ENCODE measurements around the gene GMDS. TPM values are rescaled to one million over a fixed set of nuclear protein-coding genes. Genes with fewer than 3 reads are reported as not detected.

Gene GMDS
- total and polyA plus RNA-seq, 2 of the 13 experiments (the other 11 are each of a cell fraction or from before 2014, with no cell fraction given), result 64.4 to 112 TPM

DNA sequence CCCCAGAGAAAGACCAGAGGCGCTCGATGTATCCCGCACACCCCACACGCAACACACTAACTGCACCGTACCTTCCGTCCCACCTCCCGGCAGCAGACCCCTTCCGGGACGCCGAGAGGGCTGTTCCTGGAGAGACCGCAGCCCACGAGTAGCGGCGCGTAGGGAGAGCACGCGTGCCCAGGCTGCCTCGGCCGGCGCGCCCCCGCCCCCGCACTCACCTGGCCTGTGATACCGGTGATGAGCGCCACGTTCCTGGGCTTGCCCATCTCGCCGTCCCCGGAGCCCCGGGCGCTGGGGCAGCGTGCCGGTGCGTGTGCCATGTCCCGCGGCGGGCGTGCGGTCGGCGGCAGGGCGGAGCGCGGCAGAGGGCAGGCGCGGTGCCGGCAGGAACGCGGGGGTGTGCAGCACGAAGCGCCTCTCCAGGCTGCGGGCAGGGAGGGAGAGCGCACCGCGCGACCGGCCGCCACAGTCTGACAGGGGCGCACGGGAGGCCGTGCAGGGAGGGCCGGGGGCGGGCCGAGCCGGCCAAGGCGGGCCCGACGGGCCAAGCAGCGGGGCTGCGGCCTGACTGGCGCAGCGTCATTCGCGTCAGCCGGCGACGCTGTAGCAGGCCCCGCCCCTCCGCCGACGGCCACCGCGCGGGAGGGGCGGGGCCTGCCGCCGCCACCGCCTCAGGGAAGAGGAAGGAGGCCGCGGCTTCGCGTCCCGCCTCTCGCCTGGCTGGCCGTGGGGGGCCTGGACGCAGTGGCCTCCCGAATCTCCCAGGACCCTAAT lies at the start of gene GMDS (continued):
- TF ChIP-seq, protein P1, sequence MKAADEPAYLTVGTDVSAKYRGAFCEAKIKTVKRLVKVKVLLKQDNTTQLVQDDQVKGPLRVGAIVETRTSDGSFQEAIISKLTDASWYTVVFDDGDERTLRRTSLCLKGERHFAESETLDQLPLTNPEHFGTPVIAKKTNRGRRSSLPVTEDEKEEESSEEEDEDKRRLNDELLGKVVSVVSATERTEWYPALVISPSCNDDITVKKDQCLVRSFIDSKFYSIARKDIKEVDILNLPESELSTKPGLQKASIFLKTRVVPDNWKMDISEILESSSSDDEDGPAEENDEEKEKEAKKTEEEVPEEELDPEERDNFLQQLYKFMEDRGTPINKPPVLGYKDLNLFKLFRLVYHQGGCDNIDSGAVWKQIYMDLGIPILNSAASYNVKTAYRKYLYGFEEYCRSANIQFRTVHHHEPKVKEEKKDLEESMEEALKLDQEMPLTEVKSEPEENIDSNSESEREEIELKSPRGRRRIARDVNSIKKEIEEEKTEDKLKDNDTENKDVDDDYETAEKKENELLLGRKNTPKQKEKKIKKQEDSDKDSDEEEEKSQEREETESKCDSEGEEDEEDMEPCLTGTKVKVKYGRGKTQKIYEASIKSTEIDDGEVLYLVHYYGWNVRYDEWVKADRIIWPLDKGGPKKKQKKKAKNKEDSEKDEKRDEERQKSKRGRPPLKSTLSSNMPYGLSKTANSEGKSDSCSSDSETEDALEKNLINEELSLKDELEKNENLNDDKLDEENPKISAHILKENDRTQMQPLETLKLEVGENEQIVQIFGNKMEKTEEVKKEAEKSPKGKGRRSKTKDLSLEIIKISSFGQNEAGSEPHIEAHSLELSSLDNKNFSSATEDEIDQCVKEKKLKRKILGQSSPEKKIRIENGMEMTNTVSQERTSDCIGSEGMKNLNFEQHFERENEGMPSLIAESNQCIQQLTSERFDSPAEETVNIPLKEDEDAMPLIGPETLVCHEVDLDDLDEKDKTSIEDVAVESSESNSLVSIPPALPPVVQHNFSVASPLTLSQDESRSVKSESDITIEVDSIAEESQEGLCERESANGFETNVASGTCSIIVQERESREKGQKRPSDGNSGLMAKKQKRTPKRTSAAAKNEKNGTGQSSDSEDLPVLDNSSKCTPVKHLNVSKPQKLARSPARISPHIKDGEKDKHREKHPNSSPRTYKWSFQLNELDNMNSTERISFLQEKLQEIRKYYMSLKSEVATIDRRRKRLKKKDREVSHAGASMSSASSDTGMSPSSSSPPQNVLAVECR (CRISPR knock-in tag; IDR thresholded peaks at IDR 0.05; ENCODE audit: borderline replicate concordance), result peak; percentile 88
- TF ChIP-seq, protein P2, sequence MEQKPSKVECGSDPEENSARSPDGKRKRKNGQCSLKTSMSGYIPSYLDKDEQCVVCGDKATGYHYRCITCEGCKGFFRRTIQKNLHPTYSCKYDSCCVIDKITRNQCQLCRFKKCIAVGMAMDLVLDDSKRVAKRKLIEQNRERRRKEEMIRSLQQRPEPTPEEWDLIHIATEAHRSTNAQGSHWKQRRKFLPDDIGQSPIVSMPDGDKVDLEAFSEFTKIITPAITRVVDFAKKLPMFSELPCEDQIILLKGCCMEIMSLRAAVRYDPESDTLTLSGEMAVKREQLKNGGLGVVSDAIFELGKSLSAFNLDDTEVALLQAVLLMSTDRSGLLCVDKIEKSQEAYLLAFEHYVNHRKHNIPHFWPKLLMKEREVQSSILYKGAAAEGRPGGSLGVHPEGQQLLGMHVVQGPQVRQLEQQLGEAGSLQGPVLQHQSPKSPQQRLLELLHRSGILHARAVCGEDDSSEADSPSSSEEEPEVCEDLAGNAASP (CRISPR knock-in tag; IDR thresholded peaks at IDR 0.05; ENCODE audit: borderline replicate concordance), result peak; percentile 30; the same call in 1 of the 2 replicates
- no peak for TF ChIP-seq HOXA7 (CRISPR knock-in tag; IDR thresholded peaks at IDR 0.05)
- TF ChIP-seq, protein P3, sequence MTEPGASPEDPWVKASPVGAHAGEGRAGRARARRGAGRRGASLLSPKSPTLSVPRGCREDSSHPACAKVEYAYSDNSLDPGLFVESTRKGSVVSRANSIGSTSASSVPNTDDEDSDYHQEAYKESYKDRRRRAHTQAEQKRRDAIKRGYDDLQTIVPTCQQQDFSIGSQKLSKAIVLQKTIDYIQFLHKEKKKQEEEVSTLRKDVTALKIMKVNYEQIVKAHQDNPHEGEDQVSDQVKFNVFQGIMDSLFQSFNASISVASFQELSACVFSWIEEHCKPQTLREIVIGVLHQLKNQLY (CRISPR knock-in tag; IDR thresholded peaks at IDR 0.05), result 0 out of 2 replicates have a peak, but pooled peaks have one; percentile 9
- no peak for TF ChIP-seq ZFP36L2 (CRISPR knock-in tag; IDR thresholded peaks at IDR 0.05)
- TF ChIP-seq SP4 (CRISPR knock-in tag; IDR thresholded peaks at IDR 0.05), result peak; percentile 95
- TF ChIP-seq, protein P4, sequence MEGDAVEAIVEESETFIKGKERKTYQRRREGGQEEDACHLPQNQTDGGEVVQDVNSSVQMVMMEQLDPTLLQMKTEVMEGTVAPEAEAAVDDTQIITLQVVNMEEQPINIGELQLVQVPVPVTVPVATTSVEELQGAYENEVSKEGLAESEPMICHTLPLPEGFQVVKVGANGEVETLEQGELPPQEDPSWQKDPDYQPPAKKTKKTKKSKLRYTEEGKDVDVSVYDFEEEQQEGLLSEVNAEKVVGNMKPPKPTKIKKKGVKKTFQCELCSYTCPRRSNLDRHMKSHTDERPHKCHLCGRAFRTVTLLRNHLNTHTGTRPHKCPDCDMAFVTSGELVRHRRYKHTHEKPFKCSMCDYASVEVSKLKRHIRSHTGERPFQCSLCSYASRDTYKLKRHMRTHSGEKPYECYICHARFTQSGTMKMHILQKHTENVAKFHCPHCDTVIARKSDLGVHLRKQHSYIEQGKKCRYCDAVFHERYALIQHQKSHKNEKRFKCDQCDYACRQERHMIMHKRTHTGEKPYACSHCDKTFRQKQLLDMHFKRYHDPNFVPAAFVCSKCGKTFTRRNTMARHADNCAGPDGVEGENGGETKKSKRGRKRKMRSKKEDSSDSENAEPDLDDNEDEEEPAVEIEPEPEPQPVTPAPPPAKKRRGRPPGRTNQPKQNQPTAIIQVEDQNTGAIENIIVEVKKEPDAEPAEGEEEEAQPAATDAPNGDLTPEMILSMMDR (CRISPR knock-in tag; IDR thresholded peaks at IDR 0.05), result peak; percentile 37; the same call in 1 of the 2 replicates
- no peak for TF ChIP-seq NR3C1 (CRISPR knock-in tag; IDR thresholded peaks at IDR 0.05)
- no peak for TF ChIP-seq SMARCC2 (IDR thresholded peaks at IDR 0.05)
- TF ChIP-seq RFX3 (CRISPR knock-in tag; IDR thresholded peaks at IDR 0.05), result no peak
- TF ChIP-seq ZNF282 (IDR thresholded peaks at IDR 0.05; ENCODE audit: partially characterized antibody), result no peak
- TF ChIP-seq MXD4 (CRISPR knock-in tag; IDR thresholded peaks at IDR 0.05), result peak; percentile 98
- no peak for TF ChIP-seq LCORL (IDR thresholded peaks at IDR 0.05)
- TF ChIP-seq LCORL (CRISPR knock-in tag; IDR thresholded peaks at IDR 0.05), result no peak
- no peak for TF ChIP-seq TCF7L2 (IDR thresholded peaks at IDR 0.05; ENCODE audit: low read depth, low read length)
- TF ChIP-seq, protein P5, sequence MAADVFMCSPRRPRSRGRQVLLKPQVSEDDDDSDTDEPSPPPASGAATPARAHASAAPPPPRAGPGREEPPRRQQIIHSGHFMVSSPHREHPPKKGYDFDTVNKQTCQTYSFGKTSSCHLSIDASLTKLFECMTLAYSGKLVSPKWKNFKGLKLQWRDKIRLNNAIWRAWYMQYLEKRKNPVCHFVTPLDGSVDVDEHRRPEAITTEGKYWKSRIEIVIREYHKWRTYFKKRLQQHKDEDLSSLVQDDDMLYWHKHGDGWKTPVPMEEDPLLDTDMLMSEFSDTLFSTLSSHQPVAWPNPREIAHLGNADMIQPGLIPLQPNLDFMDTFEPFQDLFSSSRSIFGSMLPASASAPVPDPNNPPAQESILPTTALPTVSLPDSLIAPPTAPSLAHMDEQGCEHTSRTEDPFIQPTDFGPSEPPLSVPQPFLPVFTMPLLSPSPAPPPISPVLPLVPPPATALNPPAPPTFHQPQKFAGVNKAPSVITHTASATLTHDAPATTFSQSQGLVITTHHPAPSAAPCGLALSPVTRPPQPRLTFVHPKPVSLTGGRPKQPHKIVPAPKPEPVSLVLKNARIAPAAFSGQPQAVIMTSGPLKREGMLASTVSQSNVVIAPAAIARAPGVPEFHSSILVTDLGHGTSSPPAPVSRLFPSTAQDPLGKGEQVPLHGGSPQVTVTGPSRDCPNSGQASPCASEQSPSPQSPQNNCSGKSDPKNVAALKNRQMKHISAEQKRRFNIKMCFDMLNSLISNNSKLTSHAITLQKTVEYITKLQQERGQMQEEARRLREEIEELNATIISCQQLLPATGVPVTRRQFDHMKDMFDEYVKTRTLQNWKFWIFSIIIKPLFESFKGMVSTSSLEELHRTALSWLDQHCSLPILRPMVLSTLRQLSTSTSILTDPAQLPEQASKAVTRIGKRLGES (CRISPR knock-in tag; IDR thresholded peaks at IDR 0.05; ENCODE audit: borderline replicate concordance), result peak; percentile 49; the same call in 1 of the 2 replicates
